ENCODE measurements around the gene TPSD1.
"Not testable (repeated sequence)": the region's sequence is repeated elsewhere in the genome, so short reads cannot be mapped to it uniquely, and the experiment has no call there.

Gene TPSD1

DNA sequence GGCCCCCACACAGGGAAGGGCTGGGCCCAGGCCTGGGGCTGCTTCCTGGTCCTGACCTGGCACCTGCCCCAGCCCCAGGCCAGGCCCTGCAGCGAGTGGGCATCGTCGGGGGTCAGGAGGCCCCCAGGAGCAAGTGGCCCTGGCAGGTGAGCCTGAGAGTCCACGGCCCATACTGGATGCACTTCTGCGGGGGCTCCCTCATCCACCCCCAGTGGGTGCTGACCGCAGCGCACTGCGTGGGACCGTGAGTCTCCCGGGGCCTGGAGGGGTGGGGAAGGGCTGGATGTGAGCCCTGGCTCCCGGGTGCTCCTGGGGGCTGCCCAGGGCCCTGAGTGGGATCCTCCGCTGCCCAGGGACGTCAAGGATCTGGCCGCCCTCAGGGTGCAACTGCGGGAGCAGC, 14.8 kb upstream of the TPSD1 start:
- DNase-seq (ENCODE audit: low read depth in 2 of 2): not testable (repeated sequence)

DNA sequence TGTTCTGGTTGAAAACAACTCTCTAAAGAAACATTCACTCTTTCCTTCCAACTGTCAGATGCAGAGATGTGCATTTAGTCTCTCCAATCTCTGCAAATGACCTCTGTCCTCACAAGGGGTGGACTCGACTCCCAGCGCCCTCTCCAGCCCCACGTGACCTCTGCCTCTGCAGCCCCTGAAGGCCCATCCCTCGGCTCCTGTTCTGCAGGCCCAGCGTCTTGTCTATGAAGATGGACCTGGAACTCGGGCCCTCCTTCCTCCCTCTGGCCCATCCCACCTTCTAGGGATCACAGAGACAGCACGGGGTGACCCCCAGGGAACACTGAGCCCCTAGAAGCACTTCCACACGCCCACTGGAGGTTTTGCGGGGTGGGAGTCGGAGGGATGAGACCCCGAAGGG, 12.5 kb upstream of the TPSD1 start:
- not testable (repeated sequence) for DNase-seq (ENCODE audit: low read depth in 2 of 2)

- not testable (repeated sequence) for DNase-seq (ENCODE audit: low read depth in 2 of 2)
Measured at GRCh38 chr16:1243907-1244850, 11.7 kb upstream of the TPSD1 start.

- DNase-seq (ENCODE audit: low read depth in 2 of 2): no peak
Measured at GRCh38 chr16:1244881-1245280, 11.0 kb upstream of the TPSD1 start.

- no peak for DNase-seq (ENCODE audit: low read depth in 2 of 2)
Measured at GRCh38 chr16:1245452-1246020, 10.3 kb upstream of the TPSD1 start.

DNA sequence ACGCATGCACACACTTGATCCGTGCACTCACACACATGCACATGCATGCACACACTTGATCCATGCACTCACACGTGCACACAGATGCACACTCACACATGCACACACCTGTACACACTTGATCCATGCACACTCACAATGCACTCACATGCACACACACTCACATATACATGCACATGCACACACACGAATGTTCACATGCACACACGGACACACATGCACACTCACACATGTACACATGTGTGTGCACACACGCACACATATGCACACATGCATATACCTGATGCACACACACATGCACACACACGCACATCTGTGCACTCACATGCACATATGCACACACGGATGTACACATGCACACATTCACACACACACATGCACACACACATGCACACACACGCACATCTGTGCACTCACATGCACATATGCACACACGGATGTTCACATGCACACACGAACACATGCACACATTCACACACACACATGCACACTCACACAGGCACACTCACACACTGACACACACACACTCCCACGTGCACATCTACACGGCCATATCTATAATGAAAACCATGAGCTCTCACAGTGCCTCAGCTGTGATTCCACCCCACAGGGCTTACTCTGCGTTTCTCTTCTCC, 7.8 kb upstream of the TPSD1 start:
- DNase-seq (ENCODE audit: low read depth in 2 of 2): not testable (repeated sequence)

DNA sequence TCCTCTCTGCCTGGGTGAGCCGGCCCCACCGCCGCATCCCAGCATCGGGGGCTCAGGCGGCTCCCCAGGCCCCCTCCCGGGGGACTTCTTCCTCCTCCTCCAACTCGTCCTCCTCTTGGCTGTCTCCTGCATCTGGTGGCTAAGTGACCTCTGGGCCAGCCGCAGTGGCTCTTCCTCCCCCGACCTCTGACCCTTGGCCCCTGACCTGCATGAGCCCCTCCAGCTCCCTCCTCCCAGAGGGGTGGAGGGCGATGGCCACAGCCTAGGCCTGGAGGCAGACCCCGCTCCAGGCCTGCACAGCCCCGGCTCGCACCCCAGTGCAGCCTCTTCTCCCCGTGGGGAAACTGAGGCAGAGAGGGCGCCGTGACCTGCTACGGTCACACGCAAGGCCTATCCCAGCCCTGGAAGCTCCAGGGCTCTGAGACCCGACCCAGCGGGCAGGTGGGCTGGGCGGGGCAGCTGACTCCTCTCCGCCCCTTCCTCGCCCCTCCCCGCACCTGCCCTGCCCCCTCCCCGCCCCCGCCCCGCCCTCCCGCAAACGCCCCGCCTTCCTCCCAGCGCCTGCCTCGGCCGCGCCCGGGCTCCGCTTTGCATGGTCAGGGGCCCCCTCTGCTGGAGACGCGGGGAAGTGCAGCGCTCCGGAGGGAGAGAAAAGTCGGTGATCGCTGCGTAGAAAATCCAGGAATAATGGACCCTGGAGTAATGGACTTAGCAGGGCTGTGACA, 6.7 kb upstream of the TPSD1 start:
- not testable (repeated sequence) for DNase-seq (ENCODE audit: low read depth in 2 of 2)

DNA sequence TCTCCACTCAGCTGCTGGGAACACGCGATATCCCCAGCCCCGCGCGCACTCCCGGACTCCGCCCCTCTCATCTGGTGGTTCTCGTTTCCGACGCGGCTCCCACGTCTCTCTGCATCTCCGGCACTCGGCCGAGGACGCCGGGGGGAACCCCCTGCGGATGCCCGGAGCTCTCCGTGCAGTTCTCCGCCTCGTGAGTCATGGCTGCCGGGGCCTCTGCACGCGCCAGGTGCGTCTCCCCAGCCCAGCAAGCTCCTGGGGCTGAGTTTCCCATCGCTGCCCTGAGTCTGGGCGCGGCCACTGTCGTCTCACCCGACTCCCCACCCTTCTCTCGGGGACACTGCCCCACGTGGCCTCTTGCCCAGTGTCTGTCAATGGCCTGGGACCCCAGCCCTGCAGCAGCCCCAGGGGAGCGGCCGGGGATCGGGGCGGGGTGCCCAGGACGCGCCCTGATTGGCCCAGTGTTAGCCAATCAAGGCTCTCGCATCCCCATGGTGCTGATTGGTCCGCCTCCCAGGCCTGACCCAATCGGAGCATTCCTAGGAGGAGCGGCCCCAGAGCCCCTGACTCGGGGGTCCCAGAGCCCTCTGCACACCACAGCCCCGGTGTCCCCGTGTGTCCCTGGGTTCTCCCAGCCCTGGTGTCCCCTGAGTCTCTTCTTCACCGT, 2.0 kb upstream of the TPSD1 start:
- not testable (repeated sequence) for DNase-seq (ENCODE audit: low read depth in 2 of 2)

- DNase-seq (ENCODE audit: low read depth in 2 of 2): not testable (repeated sequence)
Measured at GRCh38 chr16:1254821-1255220, 1.0 kb upstream of the TPSD1 start.

- DNase-seq (ENCODE audit: low read depth in 2 of 2): not testable (repeated sequence)
Measured at GRCh38 chr16:1256296-1256873, 516 bp downstream of the TPSD1 start.

GRCh38 chr16:1256874-1257322, 1.0 kb downstream of the TPSD1 start:
- no peak for DNase-seq (ENCODE audit: low read depth in 2 of 2)

- no peak for DNase-seq (ENCODE audit: low read depth in 2 of 2)
Measured at GRCh38 chr16:1257561-1258224, 1.8 kb downstream of the TPSD1 start.

DNA sequence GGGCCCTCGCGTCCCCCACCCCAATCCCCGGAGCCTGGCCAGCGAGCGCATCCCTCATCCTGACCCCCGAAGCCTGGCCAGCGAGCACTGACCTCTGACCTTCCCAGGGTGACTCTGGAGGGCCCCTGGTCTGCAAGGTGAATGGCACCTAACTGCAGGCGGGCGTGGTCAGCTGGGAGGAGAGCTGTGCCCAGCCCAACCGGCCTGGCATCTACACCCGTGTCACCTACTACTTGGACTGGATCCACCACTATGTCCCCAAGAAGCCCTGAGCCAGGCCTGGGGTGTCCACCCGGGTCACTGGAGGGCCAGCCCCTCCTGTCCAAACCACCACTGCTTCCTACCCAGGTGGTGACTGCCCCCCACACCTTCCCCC, 2.3 kb downstream of the TPSD1 start:
- no peak for DNase-seq (ENCODE audit: low read depth in 2 of 2)

GRCh38 chr16:1258906-1259759, 3.3 kb downstream of the TPSD1 start:
- DNase-seq (ENCODE audit: low read depth in 2 of 2): no peak

DNA sequence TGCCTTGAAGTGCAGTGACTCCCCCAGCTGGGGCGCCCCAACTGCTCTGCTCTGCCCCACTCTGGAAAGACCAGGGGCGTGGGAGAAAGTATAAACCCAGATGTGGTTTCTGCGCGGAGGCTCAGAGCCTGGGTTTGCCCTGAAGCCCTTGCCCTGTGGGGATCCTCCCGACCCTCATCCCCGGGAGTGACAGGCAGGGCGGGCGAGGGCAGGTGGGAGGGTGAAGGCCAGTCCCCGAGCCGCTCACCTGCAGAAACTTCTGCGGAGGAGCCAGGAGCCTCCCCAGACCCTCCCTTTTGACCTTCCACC, 3.8 kb downstream of the TPSD1 start:
- DNase-seq (ENCODE audit: low read depth in 2 of 2): no peak

- no peak for DNase-seq (ENCODE audit: low read depth in 2 of 2)
Measured at GRCh38 chr16:1260101-1260680, 4.3 kb downstream of the TPSD1 start.

- DNase-seq (ENCODE audit: low read depth in 2 of 2): no peak
Measured at GRCh38 chr16:1261131-1261892, 5.4 kb downstream of the TPSD1 start.

GRCh38 chr16:1262210-1262845, 6.5 kb downstream of the TPSD1 start:
- no peak for DNase-seq (ENCODE audit: low read depth in 2 of 2)
